Eye (tissue), 1 donor: ENCODE measurements around the gene SLC22A13.
A peak's percentile ranks its signal among the peaks of the same experiment; 100 is the strongest.
"Not testable (repeated sequence)": the region's sequence is repeated elsewhere in the genome, so short reads cannot be mapped to it uniquely, and the experiment has no call there.

Experiments used
- DNase-seq: peaks from one replicate; pipeline ENCODE4 v3.0.0-alpha.2; 2015

The SLC22A13 gene, protein sequence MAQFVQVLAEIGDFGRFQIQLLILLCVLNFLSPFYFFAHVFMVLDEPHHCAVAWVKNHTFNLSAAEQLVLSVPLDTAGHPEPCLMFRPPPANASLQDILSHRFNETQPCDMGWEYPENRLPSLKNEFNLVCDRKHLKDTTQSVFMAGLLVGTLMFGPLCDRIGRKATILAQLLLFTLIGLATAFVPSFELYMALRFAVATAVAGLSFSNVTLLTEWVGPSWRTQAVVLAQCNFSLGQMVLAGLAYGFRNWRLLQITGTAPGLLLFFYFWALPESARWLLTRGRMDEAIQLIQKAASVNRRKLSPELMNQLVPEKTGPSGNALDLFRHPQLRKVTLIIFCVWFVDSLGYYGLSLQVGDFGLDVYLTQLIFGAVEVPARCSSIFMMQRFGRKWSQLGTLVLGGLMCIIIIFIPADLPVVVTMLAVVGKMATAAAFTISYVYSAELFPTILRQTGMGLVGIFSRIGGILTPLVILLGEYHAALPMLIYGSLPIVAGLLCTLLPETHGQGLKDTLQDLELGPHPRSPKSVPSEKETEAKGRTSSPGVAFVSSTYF

DNA sequence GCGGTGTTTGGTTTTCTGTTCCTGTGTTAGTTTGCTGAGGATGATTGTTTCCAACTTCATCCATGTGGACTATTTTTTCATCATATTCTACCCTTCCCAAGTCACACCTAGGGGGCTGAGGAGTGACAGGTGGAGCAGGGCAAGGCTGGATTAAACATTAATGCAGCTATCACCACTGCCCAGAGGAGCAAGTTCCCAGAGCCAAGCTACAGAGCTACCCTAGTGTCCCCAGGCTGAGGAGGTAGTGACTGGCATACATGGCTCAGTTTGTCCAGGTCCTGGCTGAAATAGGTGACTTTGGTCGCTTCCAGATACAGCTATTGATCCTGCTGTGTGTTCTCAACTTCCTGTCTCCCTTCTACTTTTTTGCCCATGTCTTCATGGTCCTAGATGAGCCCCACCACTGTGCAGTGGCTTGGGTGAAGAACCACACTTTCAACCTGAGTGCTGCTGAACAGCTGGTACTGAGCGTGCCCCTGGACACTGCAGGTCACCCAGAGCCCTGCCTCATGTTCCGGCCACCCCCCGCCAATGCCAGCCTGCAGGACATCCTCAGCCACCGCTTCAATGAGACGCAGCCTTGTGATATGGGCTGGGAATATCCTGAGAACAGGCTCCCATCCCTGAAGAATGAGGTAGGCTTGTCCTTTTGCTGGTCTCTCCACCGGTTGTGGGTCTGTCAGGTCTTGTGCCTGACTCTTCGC is at the start of gene SLC22A13:
Gene SLC22A13, plus strand, starts transcription at position 209 of the 704 bp plus-strand sequence. Its CDS starts 49 bp downstream, at position 258.
- DNase-seq, result no peak

DNA sequence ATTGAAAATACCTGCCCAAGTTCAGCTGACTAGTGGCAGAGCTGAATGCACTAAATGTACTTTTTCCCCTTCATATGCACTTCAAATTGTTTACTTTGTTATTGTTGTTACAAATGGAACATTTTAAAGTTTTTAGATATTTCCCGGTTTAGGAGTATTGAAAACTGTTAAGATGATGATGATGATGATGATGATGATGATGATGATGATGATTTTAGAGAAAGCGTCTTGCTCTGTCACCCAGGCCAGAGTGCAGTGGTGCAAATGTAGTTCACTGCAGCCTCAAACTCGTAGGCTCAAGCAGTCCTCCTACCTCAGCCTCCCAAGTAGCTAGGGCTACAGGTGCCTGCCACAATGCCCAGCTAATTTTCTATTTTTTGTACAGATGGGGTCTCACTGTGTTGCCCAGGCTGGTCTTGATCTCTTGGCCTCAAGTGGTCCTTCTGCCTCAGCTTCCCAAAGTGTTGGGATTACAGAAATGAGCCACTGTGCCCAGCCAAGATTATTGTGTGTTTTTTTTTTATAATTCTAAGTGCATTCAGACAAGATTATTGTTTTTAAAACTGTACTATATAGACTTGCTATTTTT is 45.9 kb upstream of the SLC22A13 start:
- DNase-seq, result no peak

DNA sequence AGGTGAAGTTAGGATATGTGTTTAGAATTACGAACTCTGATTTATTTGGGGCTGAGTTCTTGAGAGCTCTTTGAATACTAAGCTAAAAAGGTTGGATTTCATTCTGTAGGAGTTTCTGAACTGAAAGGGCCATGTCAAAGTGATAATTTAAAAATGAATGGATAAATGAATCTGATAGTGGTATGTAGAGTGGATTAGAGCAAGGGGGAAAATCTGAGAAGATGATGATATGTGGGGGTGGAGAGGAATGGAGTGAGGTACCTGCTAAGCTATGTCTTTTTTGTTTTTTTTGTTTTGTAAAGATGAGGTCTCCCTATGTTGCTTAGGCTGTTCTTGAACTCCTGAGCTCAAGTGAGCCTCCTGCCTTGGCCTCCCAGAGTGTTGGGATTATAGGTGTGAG is 44.6 kb upstream of the SLC22A13 start:
- DNase-seq, result no peak

DNA sequence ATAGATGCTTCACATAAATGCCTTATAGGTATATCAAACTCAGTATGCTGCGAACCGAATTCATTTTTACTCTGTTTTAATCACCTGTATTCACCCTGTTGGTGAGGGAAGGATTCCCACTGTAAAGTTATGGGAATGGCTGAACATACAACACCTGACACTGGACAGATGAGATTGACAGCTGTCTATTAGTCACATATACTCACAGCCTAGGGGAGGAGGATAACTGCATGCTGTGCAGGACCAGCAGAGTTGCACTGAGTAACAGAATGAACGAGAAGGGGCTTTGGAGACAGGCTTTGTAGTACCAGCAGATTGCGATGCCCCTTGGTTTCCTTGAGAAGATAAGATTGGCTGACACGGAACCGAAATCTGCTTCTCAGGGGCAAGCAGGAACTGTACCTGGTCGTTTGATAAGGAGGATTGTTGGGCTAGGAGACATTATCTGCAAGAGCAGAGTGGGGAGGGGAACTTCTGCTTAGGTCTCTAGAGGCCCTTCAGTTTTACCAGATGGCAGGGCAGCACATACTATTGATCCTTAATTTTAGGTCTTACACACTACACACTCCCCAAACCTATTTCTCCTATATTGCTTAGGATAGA is 43.5 kb upstream of the SLC22A13 start:
- DNase-seq, result no peak

DNA sequence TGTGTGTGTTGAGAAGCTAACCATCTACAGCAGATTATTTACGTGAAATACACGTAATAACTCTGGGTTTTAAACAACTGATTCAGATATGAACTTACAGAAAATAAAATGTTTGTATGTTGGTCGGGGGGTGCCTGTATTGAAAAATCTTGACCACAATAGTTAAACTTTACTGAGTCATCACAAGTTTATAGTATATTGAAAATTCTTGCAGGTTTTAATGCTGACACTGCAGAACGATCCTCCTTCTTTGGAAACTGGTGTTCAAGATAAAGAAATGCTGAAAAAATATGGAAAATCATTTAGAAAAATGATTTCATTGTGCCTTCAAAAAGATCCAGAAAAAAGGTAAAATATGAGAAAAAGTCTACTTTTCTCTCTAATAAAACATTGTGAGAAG is 41.3 kb upstream of the SLC22A13 start:
- no peak for DNase-seq

DNA sequence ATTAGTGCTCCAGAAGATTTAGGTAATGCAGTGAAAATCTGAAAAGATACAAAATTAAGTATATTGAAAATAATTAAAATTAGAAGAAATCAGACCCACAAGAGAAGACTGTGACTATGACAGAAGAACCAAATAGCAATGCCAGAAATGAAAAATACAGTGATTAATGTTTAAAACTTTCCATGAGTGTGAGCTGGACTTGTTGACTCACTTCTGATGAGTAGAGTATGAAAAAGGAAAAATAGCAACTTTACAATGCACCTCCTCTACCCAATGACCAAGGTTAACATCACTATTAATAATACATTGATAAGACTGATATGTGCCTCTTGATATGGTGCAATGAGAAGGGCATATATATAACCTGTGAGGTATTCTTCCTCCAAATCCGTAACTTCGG is 39.3 kb upstream of the SLC22A13 start:
- DNase-seq, result no peak

DNA sequence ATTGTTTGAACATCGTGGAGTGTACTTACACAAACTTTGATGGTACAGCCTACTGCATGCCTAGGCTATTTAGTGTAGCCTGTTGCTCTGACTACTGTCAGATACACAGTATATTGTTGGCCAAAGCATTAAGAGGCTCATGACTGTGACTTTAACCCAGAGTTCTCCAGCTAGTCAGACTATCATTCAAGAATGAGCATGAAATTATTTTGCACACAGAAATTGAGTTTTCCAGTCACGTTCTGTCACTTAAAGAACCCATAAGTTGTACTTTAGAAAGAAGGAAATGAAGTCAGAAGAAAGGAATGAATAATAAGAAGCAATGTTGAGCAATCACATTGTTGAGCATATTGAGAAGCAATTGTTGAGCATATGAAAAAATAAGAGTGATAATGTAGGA is 37.6 kb upstream of the SLC22A13 start:
- peak; percentile 8 for DNase-seq

DNA sequence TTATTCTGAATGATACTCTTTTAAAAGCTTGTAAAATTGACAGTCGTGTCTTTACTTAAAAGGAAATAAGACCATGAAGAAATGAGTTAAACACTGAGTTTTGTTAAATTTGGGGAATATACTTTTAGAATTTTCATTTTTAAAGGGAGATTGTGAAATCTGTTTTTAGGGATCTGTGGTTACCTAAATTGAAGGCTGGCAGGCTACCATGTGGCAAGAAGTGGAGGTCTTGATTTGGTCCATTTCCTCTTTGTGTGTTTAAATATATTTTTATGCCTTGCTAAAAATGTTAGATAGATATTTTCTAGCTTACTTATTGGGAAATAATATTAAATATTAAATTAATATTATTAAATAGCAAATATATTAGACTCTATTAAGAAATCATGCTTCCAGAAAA is 36.6 kb upstream of the SLC22A13 start:
- no peak for DNase-seq

DNA sequence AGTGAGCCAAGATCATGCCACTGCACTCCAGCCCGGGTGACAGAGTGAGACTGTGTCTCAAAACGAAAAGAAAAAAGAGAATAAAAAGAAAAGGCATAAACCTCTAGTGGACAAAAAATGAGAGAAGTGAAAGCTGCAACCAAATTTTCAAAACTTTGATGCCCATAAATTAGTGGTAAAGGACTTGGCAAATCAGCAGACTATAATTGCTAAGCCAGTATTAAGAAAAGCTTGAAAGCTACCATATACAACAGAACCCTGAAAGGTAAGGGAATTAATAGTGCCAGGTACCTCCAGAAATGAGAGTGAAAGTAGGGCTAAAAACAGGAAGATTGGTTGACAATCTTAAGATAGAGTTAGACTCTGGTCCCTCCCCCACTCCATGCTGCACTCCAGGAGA is 32.9 kb upstream of the SLC22A13 start:
- no peak for DNase-seq

DNA sequence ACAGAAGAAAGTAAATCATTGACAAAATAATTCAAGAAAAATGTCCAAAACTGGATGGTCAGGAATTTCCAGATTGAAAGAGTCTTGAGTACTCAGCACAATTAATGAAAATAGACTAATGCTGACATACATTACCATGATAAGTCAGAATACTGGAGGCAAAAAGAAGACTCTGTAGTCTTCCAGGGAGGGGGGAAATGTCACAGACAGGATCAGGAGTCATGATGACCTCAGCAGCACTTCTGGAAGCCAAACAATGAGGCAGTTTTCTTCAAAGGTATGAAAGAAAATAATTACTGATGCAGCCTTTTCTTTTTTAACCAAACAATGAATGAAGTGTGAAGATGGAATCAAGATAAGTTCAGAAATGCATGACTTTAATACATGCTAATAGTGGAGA is 30.1 kb upstream of the SLC22A13 start:
- no peak for DNase-seq

DNA sequence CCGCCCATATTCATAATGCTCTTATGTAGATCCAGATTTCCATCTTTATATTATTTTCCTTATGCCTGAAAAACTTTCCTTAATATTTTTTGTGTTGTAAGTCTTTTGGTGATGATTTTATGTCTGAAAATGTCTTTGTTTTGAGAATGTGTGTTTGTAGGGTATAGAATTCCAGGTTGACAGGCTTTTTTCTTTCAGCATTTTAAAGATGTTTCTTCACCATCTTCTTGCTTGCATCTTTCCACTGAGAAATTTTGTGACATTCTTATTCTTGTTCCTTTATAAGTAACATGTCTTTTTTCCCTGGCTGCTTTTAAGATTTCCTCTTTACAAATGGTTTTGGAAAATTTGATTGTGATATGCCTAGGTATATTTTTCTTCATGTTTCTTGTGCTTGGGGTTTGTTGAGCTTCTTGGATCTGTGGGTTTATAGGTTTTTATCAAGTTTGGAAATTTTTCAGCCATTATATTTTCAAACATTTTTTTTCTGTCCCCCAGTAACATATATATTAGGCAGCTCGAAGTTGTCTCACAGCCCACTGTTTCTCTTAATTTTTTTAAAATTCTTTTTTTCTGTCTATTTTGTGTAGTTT is 27.1 kb upstream of the SLC22A13 start:
- DNase-seq, result peak; percentile 10

DNA sequence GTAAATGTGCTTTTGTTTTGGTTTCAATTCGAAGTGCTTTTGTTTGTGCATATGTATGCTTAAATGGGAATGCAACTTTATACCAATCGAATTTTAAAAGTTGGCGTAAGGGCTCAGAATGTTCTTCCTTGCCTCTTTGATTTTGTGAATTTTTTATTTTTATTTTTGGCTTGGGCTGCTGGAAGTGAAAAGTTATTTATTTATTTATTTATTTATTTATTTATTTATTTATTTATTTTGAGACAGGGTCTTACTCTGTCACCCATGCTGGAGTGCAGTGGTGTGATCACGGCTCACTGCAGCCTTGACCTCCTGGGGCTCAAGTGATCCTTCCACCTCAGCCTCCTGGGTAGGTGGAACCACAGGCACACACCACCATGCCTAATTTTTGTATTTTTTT is 22.8 kb upstream of the SLC22A13 start:
- DNase-seq, result not testable (repeated sequence)

DNA sequence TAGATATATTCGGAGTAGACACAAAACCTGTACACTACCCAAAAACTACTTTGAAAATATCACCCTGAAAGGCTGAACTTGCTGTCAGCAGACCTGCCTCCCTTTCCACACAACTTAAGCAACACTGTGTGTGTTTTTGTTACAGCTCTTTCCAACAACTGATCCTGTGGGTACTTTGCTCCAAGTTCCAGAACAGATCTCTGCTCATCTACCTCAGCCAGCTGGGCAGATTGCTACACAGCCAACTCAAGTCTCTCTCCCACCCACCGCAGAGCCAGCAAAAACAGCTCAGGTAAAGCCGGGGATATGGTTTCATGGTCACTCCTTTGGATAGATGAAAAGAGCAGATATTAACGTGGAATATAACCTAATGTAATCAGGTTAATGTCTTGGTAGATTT is 19.7 kb upstream of the SLC22A13 start:
- no peak for DNase-seq

DNA sequence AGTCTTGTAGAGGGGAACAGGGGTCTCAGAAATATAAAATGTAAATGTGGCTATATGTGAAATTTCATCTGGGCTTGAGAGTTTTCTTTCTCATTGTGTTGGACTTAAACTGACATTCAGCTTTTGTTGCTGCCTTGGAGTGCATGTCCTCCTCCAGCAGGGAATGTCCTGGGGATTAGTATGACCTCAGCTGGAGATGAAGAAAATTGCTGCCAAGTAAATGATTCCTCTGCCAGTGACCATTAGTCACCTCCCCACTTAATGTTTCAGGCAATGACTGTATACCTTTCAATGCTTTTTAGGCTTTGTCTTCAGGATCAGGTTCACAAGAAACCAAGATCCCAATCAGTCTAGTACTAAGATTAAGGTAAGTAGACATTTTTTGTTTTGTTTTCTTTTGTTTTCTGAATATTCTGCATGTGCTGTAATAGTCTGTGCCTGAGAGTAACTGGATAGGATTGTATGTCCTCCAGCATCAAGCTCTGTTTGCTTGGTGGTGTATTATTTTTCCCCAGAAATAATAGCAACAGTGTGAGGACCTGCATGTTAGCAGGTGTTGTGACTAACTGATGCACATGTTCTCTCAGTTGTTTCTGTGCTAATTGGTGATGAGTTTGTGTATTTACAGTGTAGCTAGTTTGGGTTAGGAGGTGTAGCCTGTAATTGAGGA is 18.1 kb upstream of the SLC22A13 start:
- DNase-seq, result peak; percentile 64

DNA sequence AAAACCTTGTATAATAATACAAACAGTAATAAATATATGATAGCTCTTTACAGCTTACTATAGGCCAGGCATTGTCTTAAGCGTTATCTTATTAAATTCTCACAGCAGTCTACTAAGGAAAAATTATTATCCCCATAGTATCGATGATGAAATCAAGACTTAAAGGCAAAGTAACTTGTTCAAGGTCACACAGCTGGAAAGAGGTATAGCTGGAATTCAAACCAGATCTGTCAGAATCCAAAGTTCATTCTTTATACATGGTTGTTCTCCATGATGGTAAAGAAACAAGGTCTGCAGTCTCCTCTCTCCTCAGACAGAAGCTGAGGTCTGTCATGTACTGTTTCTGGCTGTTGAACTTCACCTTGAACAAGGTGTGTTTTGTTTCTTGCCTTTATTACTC is 15.4 kb upstream of the SLC22A13 start:
- DNase-seq, result no peak

DNA sequence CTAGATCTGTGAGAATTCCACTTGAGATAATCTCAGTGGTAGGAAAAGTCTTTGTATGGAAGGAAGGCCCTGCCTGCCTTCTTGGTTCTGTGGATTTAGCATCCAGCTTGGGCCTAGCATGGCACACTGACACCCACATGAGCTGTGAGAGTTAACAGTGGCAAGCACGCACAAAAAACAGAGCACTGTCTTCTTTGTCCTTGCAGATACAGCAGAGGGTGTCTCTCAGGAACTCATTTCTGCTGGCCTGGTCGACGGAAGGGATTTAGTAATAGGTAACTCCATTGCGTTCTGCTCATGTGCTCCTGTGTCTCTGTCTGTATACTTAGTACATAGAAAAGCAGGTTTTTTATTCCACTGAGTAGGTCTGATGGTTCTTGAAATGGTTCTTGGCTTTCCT is 14.4 kb upstream of the SLC22A13 start:
- DNase-seq, result no peak

DNA sequence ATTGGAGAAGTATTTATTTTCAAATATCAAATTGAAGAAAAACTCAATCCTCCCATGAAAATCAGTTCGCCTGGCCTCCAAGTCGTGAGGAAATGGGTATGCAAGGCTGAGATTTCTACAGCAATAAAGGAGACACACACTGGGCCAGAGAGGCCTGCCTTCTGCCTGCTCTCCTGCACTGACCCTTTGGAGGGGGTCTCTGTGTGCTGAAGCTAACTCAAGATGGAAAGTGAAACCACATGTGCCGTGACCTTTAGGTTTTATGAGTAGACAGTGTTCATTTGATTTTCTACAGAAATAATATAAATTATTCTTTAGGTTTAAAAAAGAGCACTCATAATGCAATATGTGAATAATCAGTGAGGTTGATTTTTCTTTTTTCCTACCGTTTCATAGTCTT is 11.9 kb upstream of the SLC22A13 start:
- DNase-seq, result no peak

DNA sequence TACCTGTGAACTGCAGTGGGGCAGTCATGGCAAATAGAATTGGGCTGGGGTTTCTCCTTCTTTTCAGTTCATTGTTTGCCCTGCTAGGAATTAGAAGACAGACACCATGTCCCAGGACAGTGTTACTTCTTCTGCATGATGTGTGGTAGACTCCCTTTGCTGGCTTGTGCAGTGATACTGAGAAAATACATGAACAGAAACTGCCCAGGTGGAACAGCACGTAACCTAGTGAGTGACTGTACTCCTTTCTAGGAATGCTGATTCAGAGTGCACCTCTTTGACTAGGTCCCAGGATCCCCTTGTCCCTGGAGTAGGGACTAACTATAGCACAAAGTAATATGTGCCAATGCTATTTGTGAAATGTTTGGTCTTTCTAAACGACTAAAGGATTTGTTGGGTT is 10.7 kb upstream of the SLC22A13 start:
- DNase-seq, result no peak

DNA sequence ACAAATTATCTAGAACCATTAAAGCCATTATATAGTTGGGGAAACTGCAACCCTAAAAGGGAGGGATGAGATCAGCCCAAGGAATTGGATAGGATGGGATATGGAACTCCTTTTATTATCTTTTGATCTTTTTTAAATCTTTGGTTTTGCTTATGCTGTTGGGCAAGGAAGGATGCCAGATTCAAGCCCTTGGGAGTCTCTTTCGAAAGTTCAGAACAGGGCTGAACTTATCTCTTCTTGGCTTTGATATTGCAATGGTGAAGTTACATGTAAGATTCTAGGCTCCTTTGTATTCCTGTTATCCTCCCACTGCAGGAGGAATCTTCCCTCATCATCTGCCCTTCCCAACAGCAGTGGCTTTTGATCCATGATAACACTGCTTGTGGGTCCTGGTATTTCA is 10.0 kb upstream of the SLC22A13 start:
- DNase-seq, result no peak

DNA sequence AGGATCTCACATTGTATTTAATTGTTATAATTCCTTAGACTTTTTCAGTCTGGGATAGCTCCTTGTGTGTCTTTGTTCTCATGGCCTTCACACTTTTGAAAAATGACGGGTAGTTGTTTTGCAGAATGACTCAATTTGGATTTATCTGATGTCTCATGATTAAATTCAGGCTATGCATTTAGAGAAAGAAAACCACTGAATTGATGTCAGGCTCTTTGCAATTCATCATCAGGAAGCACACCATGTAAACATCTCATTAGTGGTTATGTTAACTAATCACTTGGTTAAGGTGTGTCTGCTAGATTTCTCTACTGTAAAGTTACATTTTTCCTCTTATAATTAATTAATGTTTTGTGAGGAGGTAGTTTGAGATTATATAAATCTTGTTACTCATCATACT is 8.0 kb upstream of the SLC22A13 start:
- DNase-seq, result peak; percentile 19

DNA sequence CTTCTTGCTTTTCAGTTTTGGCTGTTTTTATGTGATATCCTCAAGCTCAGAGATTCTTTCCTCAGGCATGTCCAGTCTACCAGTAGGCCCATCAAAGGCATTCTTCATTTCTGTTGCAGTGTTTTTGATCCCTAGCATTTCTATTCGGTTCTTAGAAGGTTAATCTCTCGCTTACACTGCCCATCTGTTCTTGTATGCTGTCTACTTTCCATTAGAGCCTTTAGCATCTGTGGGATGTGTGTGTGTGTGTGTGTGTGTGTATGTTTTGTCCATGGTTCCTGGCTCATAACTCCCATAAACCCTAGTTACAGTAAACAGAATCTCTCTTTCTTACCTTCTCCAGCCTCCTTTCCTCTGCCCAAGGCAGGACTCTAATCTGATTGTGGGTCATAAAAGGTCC is 5.1 kb upstream of the SLC22A13 start:
- no peak for DNase-seq

DNA sequence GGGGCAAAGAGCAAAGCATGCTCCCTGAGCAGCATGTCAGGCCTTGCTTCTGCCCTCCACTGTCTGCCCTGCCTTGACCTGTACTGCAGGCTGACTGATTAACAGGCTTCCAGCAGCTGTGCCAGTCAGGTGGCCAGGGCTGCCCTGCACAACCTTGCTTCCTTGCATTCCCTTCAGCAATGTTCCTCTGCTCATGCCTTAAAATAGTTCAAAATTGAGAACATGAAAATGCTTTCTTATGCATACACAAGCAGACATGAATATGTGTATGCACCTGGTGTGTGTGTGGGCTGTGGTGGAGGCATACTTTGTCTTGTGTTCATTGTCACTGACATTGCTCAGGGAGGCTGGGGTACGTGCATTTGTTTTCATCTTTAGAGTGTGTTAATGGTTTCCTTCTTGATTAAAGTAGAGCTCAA is 1.2 kb upstream of the SLC22A13 start:
- DNase-seq, result no peak
